ENCODE results near the gene SMIM14.
"Not testable (repeated sequence)": the region's sequence is repeated elsewhere in the genome, so short reads cannot be mapped to it uniquely, and the experiment has no call there.

DNA sequence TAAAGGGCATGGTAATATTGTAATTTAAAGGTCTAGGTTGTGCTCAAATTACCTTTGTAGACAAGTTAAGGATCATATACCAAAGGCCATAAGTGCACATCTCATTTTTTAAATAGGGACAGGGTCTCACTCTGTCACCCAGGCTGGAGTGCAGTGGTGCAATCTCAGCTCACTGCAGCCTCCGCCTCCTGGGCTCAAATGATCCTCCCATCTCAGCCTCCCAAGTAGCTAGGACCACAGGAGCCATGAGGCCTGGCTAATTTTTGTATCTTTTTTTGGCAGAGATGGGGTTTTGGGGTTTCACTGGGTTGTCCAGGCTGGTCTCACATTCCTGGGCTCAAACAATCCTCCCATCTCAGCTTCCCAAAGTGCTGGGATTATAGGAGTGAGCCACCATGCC is 124.4 kb downstream of the SMIM14 start:
- TF ChIP-seq POLR2AphosphoS5 (IDR thresholded peaks at IDR 0.05; ENCODE audit: low read depth, low read length); TAF1 (IDR thresholded peaks at IDR 0.05; ENCODE audit: borderline replicate concordance, low read depth, low read length); POLR2A (IDR thresholded peaks at IDR 0.05; ENCODE audit: low read depth, low read length): not testable (repeated sequence)

All from GM12892 (cell line).